HL-60/S4 (cell line): ENCODE results near the gene KCNMB3.
"Not testable (repeated sequence)": the region's sequence is repeated elsewhere in the genome, so short reads cannot be mapped to it uniquely, and the experiment has no call there.

ENCODE experiments used
- in situ Hi-C: fragments of 300-500 bp; cut with MboI; formaldehyde crosslinking; loops from 2 replicates; pipeline ENCODE4 v1.14.3; 2022; ENCODE audit warnings: low sequenced_read_pairs

The KCNMB3 gene

GRCh38 chr3:179265092-179265491 is 14.2 kb upstream of the KCNMB3 start:
- in situ Hi-C loops = no loop called here

- in situ Hi-C loops = no loop called here
Measured at GRCh38 chr3:179264449-179264848, 13.5 kb upstream of the KCNMB3 start.

- in situ Hi-C loops = no loop called here
Measured at GRCh38 chr3:179263134-179263533, 12.2 kb upstream of the KCNMB3 start.

- in situ Hi-C loops = no loop called here
Measured at GRCh38 chr3:179260949-179261765, 10.2 kb upstream of the KCNMB3 start.

- in situ Hi-C loops = not testable (repeated sequence)
Measured at GRCh38 chr3:179259959-179260756, 9.2 kb upstream of the KCNMB3 start.

- in situ Hi-C loops = no loop called here
Measured at GRCh38 chr3:179258820-179259219, 7.9 kb upstream of the KCNMB3 start.

- in situ Hi-C loops = not testable (repeated sequence)
Measured at GRCh38 chr3:179257742-179258141, 6.8 kb upstream of the KCNMB3 start.

- in situ Hi-C loops = no loop called here
Measured at GRCh38 chr3:179256813-179257212, 5.9 kb upstream of the KCNMB3 start.

GRCh38 chr3:179247289-179248015 is 3.5 kb downstream of the KCNMB3 start:
- in situ Hi-C loops = no loop called here

- in situ Hi-C loops = no loop called here
Measured at GRCh38 chr3:179244878-179245277, 6.0 kb downstream of the KCNMB3 start.

- in situ Hi-C loops = not testable (repeated sequence)
Measured at GRCh38 chr3:179242859-179243258, 8.1 kb downstream of the KCNMB3 start.

- in situ Hi-C loops = not testable (repeated sequence)
Measured at GRCh38 chr3:179240299-179240698, 10.6 kb downstream of the KCNMB3 start.

GRCh38 chr3:179236669-179237301 is 14.1 kb downstream of the KCNMB3 start:
- in situ Hi-C loops = no loop called here

- in situ Hi-C loops = no loop called here
Measured at GRCh38 chr3:179234199-179234598, 16.7 kb downstream of the KCNMB3 start.

- in situ Hi-C loops = no loop called here
Measured at GRCh38 chr3:179233043-179233442, 17.9 kb downstream of the KCNMB3 start.

- in situ Hi-C loops = no loop called here
Measured at GRCh38 chr3:179229177-179229576, 21.7 kb downstream of the KCNMB3 start.

- in situ Hi-C loops = no loop called here
Measured at GRCh38 chr3:179227349-179227748, 23.6 kb downstream of the KCNMB3 start.

- in situ Hi-C loops = no loop called here
Measured at GRCh38 chr3:179224584-179224983, 26.3 kb downstream of the KCNMB3 start.

- in situ Hi-C loops = no loop called here
Measured at GRCh38 chr3:179223548-179223947, 27.4 kb downstream of the KCNMB3 start.

- in situ Hi-C loops = not testable (repeated sequence)
Measured at GRCh38 chr3:179218213-179218612, 32.7 kb downstream of the KCNMB3 start.

- in situ Hi-C loops = not testable (repeated sequence)
Measured at GRCh38 chr3:179215550-179215949, 35.4 kb downstream of the KCNMB3 start.
